D721Med (cell line): ENCODE data around the gene PAQR4.
"Not testable (repeated sequence)": the region's sequence is repeated elsewhere in the genome, so short reads cannot be mapped to it uniquely, and the experiment has no call there.

Experiments
- DNase-seq: peaks from one replicate; pipeline ENCODE4 v3.0.0; 2011; ENCODE audit warnings: low spot score; ENCODE audit not compliant: insufficient read length
- FAIRE-seq: peaks from 2 replicates; lab custom pipeline; 2011; peaks lifted over from hg19 to GRCh38; lab: Jason Lieb, UNC
- TF ChIP-seq, protein P1 (sequence below): IDR thresholded peaks from 2 replicates; pipeline ENCODE4 v1.5.1; 2012; ENCODE audit warnings: mild to moderate bottlenecking, control low read depth; ENCODE audit not compliant: insufficient read depth; ENCODE audit errors: missing control alignments

Gene PAQR4

GRCh38 chr16:2934450-2934849 lies 34.7 kb upstream of the PAQR4 start:
- peak; percentile 7 for DNase-seq
- no peak for FAIRE-seq
- TF ChIP-seq, protein P1, sequence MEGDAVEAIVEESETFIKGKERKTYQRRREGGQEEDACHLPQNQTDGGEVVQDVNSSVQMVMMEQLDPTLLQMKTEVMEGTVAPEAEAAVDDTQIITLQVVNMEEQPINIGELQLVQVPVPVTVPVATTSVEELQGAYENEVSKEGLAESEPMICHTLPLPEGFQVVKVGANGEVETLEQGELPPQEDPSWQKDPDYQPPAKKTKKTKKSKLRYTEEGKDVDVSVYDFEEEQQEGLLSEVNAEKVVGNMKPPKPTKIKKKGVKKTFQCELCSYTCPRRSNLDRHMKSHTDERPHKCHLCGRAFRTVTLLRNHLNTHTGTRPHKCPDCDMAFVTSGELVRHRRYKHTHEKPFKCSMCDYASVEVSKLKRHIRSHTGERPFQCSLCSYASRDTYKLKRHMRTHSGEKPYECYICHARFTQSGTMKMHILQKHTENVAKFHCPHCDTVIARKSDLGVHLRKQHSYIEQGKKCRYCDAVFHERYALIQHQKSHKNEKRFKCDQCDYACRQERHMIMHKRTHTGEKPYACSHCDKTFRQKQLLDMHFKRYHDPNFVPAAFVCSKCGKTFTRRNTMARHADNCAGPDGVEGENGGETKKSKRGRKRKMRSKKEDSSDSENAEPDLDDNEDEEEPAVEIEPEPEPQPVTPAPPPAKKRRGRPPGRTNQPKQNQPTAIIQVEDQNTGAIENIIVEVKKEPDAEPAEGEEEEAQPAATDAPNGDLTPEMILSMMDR = no peak

DNA sequence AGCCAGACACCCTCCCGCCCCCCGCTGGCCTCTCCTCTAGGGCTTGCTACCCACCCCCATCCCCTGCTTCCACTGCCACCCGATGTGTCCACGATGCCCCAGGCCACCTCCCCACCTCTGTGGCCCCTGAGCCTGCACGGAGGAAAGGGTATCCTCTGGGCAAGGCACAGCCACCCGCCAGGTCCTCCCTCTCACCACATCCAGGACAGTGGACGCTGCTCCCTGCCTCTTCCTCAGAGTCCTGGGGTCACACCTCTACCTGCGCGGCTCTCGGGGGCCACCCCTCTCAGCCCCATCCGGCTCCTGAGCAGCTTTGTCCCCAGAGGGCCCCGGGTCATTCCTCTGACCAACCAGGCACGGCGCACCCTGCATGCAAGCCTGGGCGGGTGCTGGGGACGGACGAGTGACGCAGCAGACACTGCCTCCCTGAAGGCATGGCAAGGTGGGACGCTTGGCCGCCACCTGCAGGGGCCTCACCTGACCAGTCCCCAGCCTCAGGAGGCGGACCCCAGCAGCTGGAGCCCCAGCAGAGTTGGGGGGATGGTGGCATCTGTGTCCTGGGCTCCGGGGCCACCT lies 32.6 kb upstream of the PAQR4 start:
- FAIRE-seq (no peak), DNase-seq (peak; percentile 5)
- TF ChIP-seq, protein P1 = no peak

DNA sequence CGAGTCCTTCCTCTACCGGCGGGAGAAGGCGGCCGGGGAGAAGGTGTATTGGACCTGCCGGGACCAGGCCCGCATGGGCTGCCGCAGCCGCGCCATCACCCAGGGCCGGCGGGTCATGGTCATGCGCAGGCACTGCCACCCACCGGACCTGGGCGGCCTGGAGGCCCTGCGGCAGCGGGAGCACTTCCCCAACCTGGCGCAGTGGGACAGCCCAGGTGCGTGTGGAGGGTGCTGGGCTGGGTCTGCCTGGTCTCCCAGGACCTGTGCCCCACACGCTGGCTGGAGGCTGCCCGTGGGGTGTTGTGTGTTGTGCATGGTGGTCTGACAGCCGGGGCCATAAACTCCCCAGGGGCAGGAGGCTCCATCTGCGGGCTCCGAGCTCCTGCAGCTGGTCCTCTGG lies 32.0 kb upstream of the PAQR4 start:
- DNase-seq (no peak), FAIRE-seq (no peak)
- TF ChIP-seq, protein P1 = no peak

DNA sequence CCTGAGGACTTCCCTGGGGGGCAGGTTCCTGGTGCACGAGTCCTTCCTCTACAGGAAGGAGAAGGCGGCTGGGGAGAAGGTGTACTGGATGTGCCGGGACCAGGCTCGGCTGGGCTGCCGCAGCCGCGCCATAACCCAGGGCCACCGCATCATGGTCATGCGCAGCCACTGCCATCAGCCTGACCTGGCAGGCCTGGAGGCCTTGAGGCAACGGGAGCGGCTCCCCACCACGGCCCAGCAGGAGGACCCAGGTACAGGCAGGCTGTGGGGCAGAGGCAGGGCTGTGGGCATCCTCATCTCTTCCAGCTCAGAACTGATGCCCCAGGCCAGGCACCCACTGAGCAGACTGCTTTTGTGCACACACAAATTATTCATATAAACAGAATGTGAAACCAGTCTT lies 30.9 kb upstream of the PAQR4 start:
- TF ChIP-seq, protein P1 = no peak
- FAIRE-seq = no peak
- no peak for DNase-seq

DNA sequence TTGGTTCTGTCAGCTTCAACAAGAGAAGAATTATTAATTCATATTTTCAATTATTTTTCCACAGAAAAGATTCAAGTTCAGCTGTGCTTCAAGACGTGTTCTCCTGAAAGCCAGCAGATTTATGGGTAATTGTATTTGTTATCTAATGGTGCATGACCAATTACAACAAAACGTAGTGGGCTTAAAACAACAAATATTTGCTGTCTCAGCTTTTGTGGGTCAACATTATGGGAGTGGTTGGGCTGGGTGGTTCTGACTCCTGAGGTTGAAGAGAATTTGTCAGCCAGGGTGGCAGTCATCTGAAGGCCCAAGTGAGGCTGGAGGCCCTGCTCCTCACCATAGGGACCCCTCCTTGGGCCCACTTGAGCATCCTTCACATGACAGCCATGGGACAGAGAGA lies 29.2 kb upstream of the PAQR4 start:
- no peak for DNase-seq

GRCh38 chr16:2942045-2942444 lies 27.1 kb upstream of the PAQR4 start:
- TF ChIP-seq, protein P1 = no peak
- DNase-seq = no peak
- FAIRE-seq = no peak

More for the DNA sequence above, 29.2 kb upstream of the PAQR4 start:
- FAIRE-seq = no peak
- TF ChIP-seq, protein P1 = no peak

DNA sequence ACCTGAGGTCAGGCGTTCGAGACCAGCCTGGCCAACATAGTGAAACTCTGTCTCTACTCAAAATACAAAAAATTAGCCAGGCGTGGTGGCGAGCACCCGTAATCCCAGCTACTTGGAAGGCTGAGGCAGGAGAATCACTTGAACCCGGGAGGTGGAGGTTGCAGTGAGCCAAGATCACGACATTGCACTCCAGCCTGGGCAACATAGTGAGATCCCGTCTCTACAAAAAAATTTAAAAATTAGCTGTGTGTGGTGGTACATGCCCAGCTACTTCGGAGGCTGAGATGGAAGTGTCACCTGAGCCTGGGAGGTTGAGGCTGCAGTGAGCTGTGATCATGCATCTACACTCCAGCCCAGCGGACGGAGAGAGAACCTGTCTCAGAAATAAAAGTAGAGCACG lies 25.4 kb upstream of the PAQR4 start:
- FAIRE-seq, DNase-seq: not testable (repeated sequence)

DNA sequence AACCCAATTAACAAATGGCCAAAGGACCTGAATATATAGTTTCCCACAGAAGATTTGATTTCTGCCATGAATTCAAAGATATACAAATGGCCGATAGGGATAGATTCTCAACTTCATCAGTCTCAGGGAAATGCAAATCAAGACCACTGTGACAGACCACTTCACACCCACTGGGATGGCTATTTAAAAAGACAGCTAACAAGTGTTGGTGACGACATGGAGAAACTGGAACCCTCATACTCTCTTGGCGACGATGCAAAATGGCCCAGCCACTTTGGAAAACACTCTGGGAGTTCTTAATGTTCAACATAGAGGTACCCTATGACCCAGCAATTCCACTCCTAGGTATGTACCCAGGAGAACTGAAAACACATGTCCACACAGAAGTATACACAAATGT lies 22.5 kb upstream of the PAQR4 start:
- no peak for FAIRE-seq
- DNase-seq = no peak
- TF ChIP-seq, protein P1 = no peak
